SJCRH30 (cell line): ENCODE results near the gene PDCD1. TPM values are rescaled to one million over a fixed set of nuclear protein-coding genes. Genes with fewer than 3 reads are reported as not detected.

Experiments used
- DNase-seq, 2 experiments: peaks; one replicate each; pipeline ENCODE4 v3.0.0-alpha.2; 2015 to 2020
- H3K27ac ChIP-seq: fragments of 250-450 bp; sonication (Bioruptor Pico); 2 replicates; pipeline ENCODE4 v1.5.1; 2020; ENCODE audit warnings: mild to moderate bottlenecking, moderate library complexity
- H3K27me3 ChIP-seq: fragments of 250-450 bp; sonication (Bioruptor Pico); 2 replicates; pipeline ENCODE4 v1.5.1; 2020; ENCODE audit warnings: mild to moderate bottlenecking, moderate library complexity
- H3K36me3 ChIP-seq: fragments of 250-450 bp; sonication (Bioruptor Pico); 2 replicates; pipeline ENCODE4 v1.5.1; 2020; ENCODE audit warnings: mild to moderate bottlenecking, moderate library complexity
- H3K4me1 ChIP-seq: fragments of 250-450 bp; sonication (Bioruptor Pico); 2 replicates; pipeline ENCODE4 v1.5.1; 2020; ENCODE audit warnings: mild to moderate bottlenecking, moderate library complexity
- H3K4me3 ChIP-seq: fragments of 250-450 bp; sonication (Bioruptor Pico); 2 replicates; pipeline ENCODE4 v1.5.1; 2020; ENCODE audit warnings: mild to moderate bottlenecking, moderate library complexity
- H3K9me3 ChIP-seq: fragments of 250-450 bp; sonication (Bioruptor Pico); replicated peaks from 2 replicates; pipeline ENCODE4 v1.5.1; 2020; ENCODE audit warnings: mild to moderate bottlenecking, moderate library complexity
- total RNA-seq: library from RNA; depleted of rRNA; stranded (reverse); fragments of >200 nt; shearing (Covaris generic); gene quantifications from 2 replicates; pipeline ENCODE4 v1.2.3, GENCODE V29; 2014

PDCD1 gene
- total RNA-seq, 1 experiment from 2014 or later = 0.08 TPM

- H3K4me3 ChIP-seq = no peak overlapping the region
Observed at GRCh38 chr2:241867776-241868420, 9.2 kb upstream of the PDCD1 start.

GRCh38 chr2:241866790-241867645 is 8.3 kb upstream of the PDCD1 start:
- peaks cover 36% of the 10 kb centered on the region for H3K4me1 ChIP-seq
- no peak overlapping the region for H3K4me3 ChIP-seq
- DNase-seq = no peak
- no peaks in the 10 kb centered on the region for H3K36me3 ChIP-seq
- peaks cover 4% of the 10 kb centered on the region; the same call in 1 of the 2 replicates for H3K9me3 ChIP-seq
- H3K27ac ChIP-seq = no peak overlapping the region
- H3K27me3 ChIP-seq = peaks cover 13% of the 10 kb centered on the region; the same call in 1 of the 2 replicates

More at GRCh38 chr2:241867776-241868420, 9.2 kb upstream of the PDCD1 start:
- Histone ChIP-seq H3K4me1 (peaks cover 36% of the 10 kb centered on the region), H3K27ac (no peak overlapping the region), H3K27me3 (peaks cover 13% of the 10 kb centered on the region; the same call in 1 of the 2 replicates), H3K36me3 (no peaks in the 10 kb centered on the region), H3K9me3 (peaks cover 4% of the 10 kb centered on the region; the same call in 1 of the 2 replicates)
- peak; percentile 56 to 73 for DNase-seq

- H3K36me3 ChIP-seq = no peaks in the 10 kb centered on the region
- H3K4me3 ChIP-seq = no peak overlapping the region
- H3K9me3 ChIP-seq = peaks cover 4% of the 10 kb centered on the region; the same call in 1 of the 2 replicates
- H3K27me3 ChIP-seq = peaks cover 13% of the 10 kb centered on the region; the same call in 1 of the 2 replicates
- peaks cover 36% of the 10 kb centered on the region for H3K4me1 ChIP-seq
- DNase-seq = peak; percentile 55 to 66
- no peak overlapping the region for H3K27ac ChIP-seq
Observed at GRCh38 chr2:241865957-241866789, 7.5 kb upstream of the PDCD1 start.

- no peak for DNase-seq
- H3K9me3 ChIP-seq = peaks cover 4% of the 10 kb centered on the region; the same call in 1 of the 2 replicates
- peaks cover 13% of the 10 kb centered on the region; the same call in 1 of the 2 replicates for H3K27me3 ChIP-seq
- no peak overlapping the region for H3K27ac ChIP-seq
- no peaks in the 10 kb centered on the region for H3K36me3 ChIP-seq
- H3K4me1 ChIP-seq = peaks cover 31% of the 10 kb centered on the region
- no peak overlapping the region for H3K4me3 ChIP-seq
Observed at GRCh38 chr2:241865416-241865956, 6.8 kb upstream of the PDCD1 start.

GRCh38 chr2:241864850-241865213 is 6.1 kb upstream of the PDCD1 start:
- Histone ChIP-seq H3K27me3 (peaks cover 13% of the 10 kb centered on the region; the same call in 1 of the 2 replicates), H3K27ac (no peak overlapping the region)

GRCh38 chr2:241864168-241864849 is 5.6 kb upstream of the PDCD1 start:
- no peak for DNase-seq
- Histone ChIP-seq H3K9me3 (peaks cover 4% of the 10 kb centered on the region; the same call in 1 of the 2 replicates), H3K36me3 (no peaks in the 10 kb centered on the region), H3K27me3 (peaks cover 13% of the 10 kb centered on the region; the same call in 1 of the 2 replicates), H3K27ac (no peak overlapping the region), H3K4me3 (no peak overlapping the region), H3K4me1 (peaks cover 33% of the 10 kb centered on the region)

More at GRCh38 chr2:241864850-241865213, 6.1 kb upstream of the PDCD1 start:
- DNase-seq = no peak
- peaks cover 4% of the 10 kb centered on the region; the same call in 1 of the 2 replicates for H3K9me3 ChIP-seq
- H3K36me3 ChIP-seq = no peaks in the 10 kb centered on the region
- H3K4me1 ChIP-seq = peaks cover 30% of the 10 kb centered on the region
- no peak overlapping the region for H3K4me3 ChIP-seq

- Histone ChIP-seq H3K36me3 (no peaks in the 10 kb centered on the region), H3K4me1 (peaks cover 31% of the 10 kb centered on the region), H3K27me3 (peaks cover 13% of the 10 kb centered on the region; the same call in 1 of the 2 replicates), H3K9me3 (peaks cover 4% of the 10 kb centered on the region; the same call in 1 of the 2 replicates), H3K27ac (no peak overlapping the region), H3K4me3 (no peak overlapping the region)
- DNase-seq = no peak
Observed at GRCh38 chr2:241863536-241863954, 4.9 kb upstream of the PDCD1 start.

- no peak for DNase-seq
- Histone ChIP-seq H3K27ac (no peak overlapping the region), H3K4me1 (peaks cover 25% of the 10 kb centered on the region), H3K9me3 (peaks cover 4% of the 10 kb centered on the region; the same call in 1 of the 2 replicates), H3K36me3 (no peaks in the 10 kb centered on the region), H3K27me3 (peaks cover 13% of the 10 kb centered on the region; the same call in 1 of the 2 replicates), H3K4me3 (no peak overlapping the region)
Observed at GRCh38 chr2:241862775-241863535, 4.3 kb upstream of the PDCD1 start.

- DNase-seq = no peak
- H3K27ac ChIP-seq = no peak overlapping the region
- peaks cover 7% of the 10 kb centered on the region; the same call in 1 of the 2 replicates for H3K27me3 ChIP-seq
- H3K36me3 ChIP-seq = no peaks in the 10 kb centered on the region
- peaks cover 4% of the 10 kb centered on the region; the same call in 1 of the 2 replicates for H3K9me3 ChIP-seq
- no peak overlapping the region for H3K4me3 ChIP-seq
- peaks cover 17% of the 10 kb centered on the region for H3K4me1 ChIP-seq
Observed at GRCh38 chr2:241862093-241862492, 3.4 kb upstream of the PDCD1 start.

- no peak overlapping the region for H3K4me3 ChIP-seq
- DNase-seq = no peak
- H3K36me3 ChIP-seq = no peaks in the 10 kb centered on the region
- peaks cover 13% of the 10 kb centered on the region for H3K4me1 ChIP-seq
- no peak overlapping the region for H3K27ac ChIP-seq
- H3K27me3 ChIP-seq = no peaks in the 10 kb centered on the region
- peaks cover 4% of the 10 kb centered on the region; the same call in 1 of the 2 replicates for H3K9me3 ChIP-seq
Observed at GRCh38 chr2:241861264-241861663, 2.6 kb upstream of the PDCD1 start.

- Histone ChIP-seq H3K36me3 (no peaks in the 10 kb centered on the region), H3K4me1 (peaks cover 17% of the 10 kb centered on the region), H3K27ac (peak overlapping the region; percentile 29; the same call in 1 of the 2 replicates), H3K4me3 (peak overlapping the region; percentile 34), H3K27me3 (no peaks in the 10 kb centered on the region), H3K9me3 (peaks cover 4% of the 10 kb centered on the region; the same call in 1 of the 2 replicates)
- DNase-seq = peak; percentile 47 to 62
Observed at GRCh38 chr2:241860184-241861078, 1.7 kb upstream of the PDCD1 start.
